ENCODE measurements around the gene CFB. TPM values are rescaled to one million over a fixed set of nuclear protein-coding genes. Genes with fewer than 3 reads are reported as not detected.

The CFB gene
- total RNA-seq, 4 donors from 2014 or later = 9.0 to 59.7 (median 39.6) TPM

DNA sequence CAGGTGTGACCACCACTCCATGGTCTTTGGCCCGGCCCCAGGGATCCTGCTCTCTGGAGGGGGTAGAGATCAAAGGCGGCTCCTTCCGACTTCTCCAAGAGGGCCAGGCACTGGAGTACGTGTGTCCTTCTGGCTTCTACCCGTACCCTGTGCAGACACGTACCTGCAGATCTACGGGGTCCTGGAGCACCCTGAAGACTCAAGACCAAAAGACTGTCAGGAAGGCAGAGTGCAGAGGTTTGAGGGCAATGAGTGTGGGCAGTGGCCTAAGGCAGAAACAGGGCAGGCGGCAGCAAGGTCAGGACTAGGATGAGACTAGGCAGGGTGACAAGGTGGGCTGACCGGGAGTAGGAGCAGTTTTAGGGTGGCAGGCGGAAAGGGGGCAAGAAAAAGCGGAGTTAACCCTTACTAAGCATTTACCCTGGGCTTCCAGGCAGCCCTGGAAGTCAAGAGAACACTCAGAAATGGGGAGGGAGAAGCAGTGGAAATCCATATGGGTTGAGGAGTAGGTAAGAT is 533 bp downstream of the CFB start:
- intact Hi-C loops (cut with DNase I; ENCODE audit: low total_unique reads) (no loop called here), in situ Hi-C loops (cut with MboI; ENCODE audit: low pct_ligation_motif_present in 1 of 4, low pct_unique_long_range_greater_than_20kb in 1 of 4, low sequenced_read_pairs in 3 of 4) (no loop called here)
- H3K4me3 ChIP-seq = peak overlapping the region in 2 of 4 donors; percentile 20 to 25
- no peak for TF ChIP-seq EP300 (IDR thresholded peaks at IDR 0.05; ENCODE audit: low read depth)
- TF ChIP-seq, protein P1, sequence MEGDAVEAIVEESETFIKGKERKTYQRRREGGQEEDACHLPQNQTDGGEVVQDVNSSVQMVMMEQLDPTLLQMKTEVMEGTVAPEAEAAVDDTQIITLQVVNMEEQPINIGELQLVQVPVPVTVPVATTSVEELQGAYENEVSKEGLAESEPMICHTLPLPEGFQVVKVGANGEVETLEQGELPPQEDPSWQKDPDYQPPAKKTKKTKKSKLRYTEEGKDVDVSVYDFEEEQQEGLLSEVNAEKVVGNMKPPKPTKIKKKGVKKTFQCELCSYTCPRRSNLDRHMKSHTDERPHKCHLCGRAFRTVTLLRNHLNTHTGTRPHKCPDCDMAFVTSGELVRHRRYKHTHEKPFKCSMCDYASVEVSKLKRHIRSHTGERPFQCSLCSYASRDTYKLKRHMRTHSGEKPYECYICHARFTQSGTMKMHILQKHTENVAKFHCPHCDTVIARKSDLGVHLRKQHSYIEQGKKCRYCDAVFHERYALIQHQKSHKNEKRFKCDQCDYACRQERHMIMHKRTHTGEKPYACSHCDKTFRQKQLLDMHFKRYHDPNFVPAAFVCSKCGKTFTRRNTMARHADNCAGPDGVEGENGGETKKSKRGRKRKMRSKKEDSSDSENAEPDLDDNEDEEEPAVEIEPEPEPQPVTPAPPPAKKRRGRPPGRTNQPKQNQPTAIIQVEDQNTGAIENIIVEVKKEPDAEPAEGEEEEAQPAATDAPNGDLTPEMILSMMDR (IDR thresholded peaks at IDR 0.05) = no peak
- TF ChIP-seq POLR2AphosphoS5 (IDR thresholded peaks at IDR 0.05) = no peak
- no peak for TF ChIP-seq POLR2A (IDR thresholded peaks at IDR 0.05)
- H3K27me3 ChIP-seq = no peaks in the 10 kb centered on the region
- DNase-seq = no peak
- peaks cover 8 to 23% (median 18%) of the 10 kb centered on the region in 4 donors for H3K4me1 ChIP-seq
- H3K27ac ChIP-seq = peak overlapping the region; percentile 80 to 85 (median 84)
- 76 to 89% methylated on average over 4 to 11 of the region's 11 CpGs for WGBS, 2 donors (ENCODE audit: low coverage in 1 of 2)
- H3K9me3 ChIP-seq = no peaks in the 10 kb centered on the region
- H3K36me3 ChIP-seq = no peaks in the 10 kb centered on the region

DNA sequence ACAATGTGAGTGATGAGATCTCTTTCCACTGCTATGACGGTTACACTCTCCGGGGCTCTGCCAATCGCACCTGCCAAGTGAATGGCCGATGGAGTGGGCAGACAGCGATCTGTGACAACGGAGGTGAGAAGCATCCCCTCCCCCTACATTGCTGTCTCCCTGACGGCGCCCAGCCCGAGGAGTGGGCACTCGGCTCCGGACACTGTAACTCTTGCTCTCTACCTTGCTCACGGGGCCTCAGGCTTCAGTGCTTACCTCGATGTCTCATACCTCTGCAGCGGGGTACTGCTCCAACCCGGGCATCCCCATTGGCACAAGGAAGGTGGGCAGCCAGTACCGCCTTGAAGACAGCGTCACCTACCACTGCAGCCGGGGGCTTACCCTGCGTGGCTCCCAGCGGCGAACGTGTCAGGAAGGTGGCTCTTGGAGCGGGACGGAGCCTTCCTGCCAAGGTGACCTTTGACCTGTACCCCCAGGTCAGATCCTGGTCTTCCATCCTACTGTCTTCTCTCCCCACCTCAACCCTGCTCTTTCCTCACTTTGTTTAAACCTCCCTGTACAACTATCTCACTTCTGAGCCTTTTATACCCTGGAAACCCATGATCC is 1.3 kb downstream of the CFB start:
- H3K27ac ChIP-seq = no peak overlapping the region
- H3K9me3 ChIP-seq = no peaks in the 10 kb centered on the region
- intact Hi-C loops (cut with DNase I; ENCODE audit: low total_unique reads) (no loop called here), in situ Hi-C loops (cut with MboI; ENCODE audit: low pct_ligation_motif_present in 1 of 4, low pct_unique_long_range_greater_than_20kb in 1 of 4, low sequenced_read_pairs in 3 of 4) (no loop called here)
- peaks cover 8 to 23% (median 18%) of the 10 kb centered on the region in 4 donors for H3K4me1 ChIP-seq
- DNase-seq = no peak
- no peaks in the 10 kb centered on the region for H3K27me3 ChIP-seq
- 88 to 100% methylated on average over 2 to 24 of the region's 24 CpGs for WGBS, 2 donors (ENCODE audit: low coverage in 1 of 2)
- H3K4me3 ChIP-seq = no peak overlapping the region
- TF ChIP-seq POLR2AphosphoS5 (IDR thresholded peaks at IDR 0.05) = no peak
- TF ChIP-seq POLR2A (IDR thresholded peaks at IDR 0.05) = no peak
- TF ChIP-seq EP300 (IDR thresholded peaks at IDR 0.05; ENCODE audit: low read depth) = no peak
- TF ChIP-seq, protein P1 (IDR thresholded peaks at IDR 0.05) = no peak
- no peaks in the 10 kb centered on the region for H3K36me3 ChIP-seq

DNA sequence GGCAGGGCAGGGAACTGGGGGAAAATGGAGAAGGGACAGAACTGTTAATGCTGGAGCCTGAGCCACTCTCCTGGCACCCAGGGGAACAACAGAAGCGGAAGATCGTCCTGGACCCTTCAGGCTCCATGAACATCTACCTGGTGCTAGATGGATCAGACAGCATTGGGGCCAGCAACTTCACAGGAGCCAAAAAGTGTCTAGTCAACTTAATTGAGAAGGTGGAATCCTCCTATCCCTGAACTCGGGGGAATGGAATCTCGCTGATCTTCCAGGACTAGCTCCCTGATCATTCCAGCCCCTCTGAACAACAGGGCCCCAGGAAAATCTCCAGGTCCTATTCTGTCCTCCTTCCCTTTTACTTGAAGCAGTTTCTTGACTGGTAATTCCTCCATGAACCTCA is 2.0 kb downstream of the CFB start:
- DNase-seq = no peak
- H3K27ac ChIP-seq = no peak overlapping the region
- no peak for TF ChIP-seq POLR2AphosphoS5 (IDR thresholded peaks at IDR 0.05)
- no peak for TF ChIP-seq EP300 (IDR thresholded peaks at IDR 0.05; ENCODE audit: low read depth)
- TF ChIP-seq POLR2A (IDR thresholded peaks at IDR 0.05) = no peak
- TF ChIP-seq, protein P1 (IDR thresholded peaks at IDR 0.05) = no peak
- intact Hi-C loops (cut with DNase I; ENCODE audit: low total_unique reads) (no loop called here), in situ Hi-C loops (cut with MboI; ENCODE audit: low pct_ligation_motif_present in 1 of 4, low pct_unique_long_range_greater_than_20kb in 1 of 4, low sequenced_read_pairs in 3 of 4) (no loop called here)
- H3K4me1 ChIP-seq = peaks cover 8 to 23% (median 18%) of the 10 kb centered on the region in 4 donors
- no peak overlapping the region for H3K4me3 ChIP-seq
- 89 to 94% methylated on average over 3 to 4 of the region's 4 CpGs for WGBS, 2 donors (ENCODE audit: low coverage in 1 of 2)
- no peaks in the 10 kb centered on the region for H3K27me3 ChIP-seq
- H3K36me3 ChIP-seq = peaks cover 0 to 1% (median under 1%) of the 10 kb centered on the region in 4 donors
- no peaks in the 10 kb centered on the region for H3K9me3 ChIP-seq

DNA sequence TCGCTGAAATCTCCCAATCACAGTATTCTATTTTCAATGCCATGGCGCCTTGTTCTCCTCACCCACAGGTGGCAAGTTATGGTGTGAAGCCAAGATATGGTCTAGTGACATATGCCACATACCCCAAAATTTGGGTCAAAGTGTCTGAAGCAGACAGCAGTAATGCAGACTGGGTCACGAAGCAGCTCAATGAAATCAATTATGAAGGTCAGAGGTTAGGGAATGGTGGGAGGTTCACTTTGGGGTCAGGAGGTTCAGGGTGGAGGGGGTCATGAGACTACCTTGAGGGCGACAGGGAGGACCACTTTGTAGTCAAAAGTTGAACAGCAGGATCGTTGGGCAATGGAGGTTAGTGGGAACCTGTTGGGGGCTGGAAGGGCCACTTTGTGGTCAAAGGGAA is 2.4 kb downstream of the CFB start:
- H3K27ac ChIP-seq = no peak overlapping the region
- in situ Hi-C loops (cut with MboI; ENCODE audit: low pct_ligation_motif_present in 1 of 4, low pct_unique_long_range_greater_than_20kb in 1 of 4, low sequenced_read_pairs in 3 of 4) (no loop called here), intact Hi-C loops (cut with DNase I; ENCODE audit: low total_unique reads) (no loop called here)
- no peak overlapping the region for H3K4me3 ChIP-seq
- H3K36me3 ChIP-seq = peaks cover 0 to 6% (median 2%) of the 10 kb centered on the region in 4 donors
- no peak for DNase-seq
- no peak for TF ChIP-seq EP300 (IDR thresholded peaks at IDR 0.05; ENCODE audit: low read depth)
- no peak for TF ChIP-seq POLR2AphosphoS5 (IDR thresholded peaks at IDR 0.05)
- TF ChIP-seq, protein P1 (IDR thresholded peaks at IDR 0.05) = no peak
- TF ChIP-seq POLR2A (IDR thresholded peaks at IDR 0.05) = no peak
- no peaks in the 10 kb centered on the region for H3K9me3 ChIP-seq
- H3K4me1 ChIP-seq = peaks cover 8 to 23% (median 18%) of the 10 kb centered on the region in 4 donors
- no peaks in the 10 kb centered on the region for H3K27me3 ChIP-seq
- 62 to 83% methylated on average over 2 to 5 of the region's 5 CpGs for WGBS, 2 donors (ENCODE audit: low coverage in 1 of 2)
